H9 (cell line): ENCODE data around the gene ARRDC2. TPM values are rescaled to one million over a fixed set of nuclear protein-coding genes. Genes with fewer than 3 reads are reported as not detected.
A peak's percentile ranks its signal among the peaks of the same experiment; 100 is the strongest.

Experiments used
- DNase-seq: peaks from one replicate; pipeline ENCODE4 v3.0.0-alpha.2; 2017
- H2AFZ ChIP-seq: one replicate; pipeline ENCODE4 v1.6.1; 2013; ENCODE audit warnings: mild to moderate bottlenecking, low read length, control low read depth, moderate library complexity
- H2AK5ac ChIP-seq: 2 replicates; pipeline ENCODE4 v1.6.1; 2013; ENCODE audit warnings: low read length, control low read depth, mixed read lengths; ENCODE audit not compliant: insufficient read length
- H2BK120ac ChIP-seq: one replicate; pipeline ENCODE4 v1.6.1; 2013; ENCODE audit warnings: low read depth, mild to moderate bottlenecking, low read length, control low read depth, inconsistent platforms; ENCODE audit not compliant: poor library complexity, severe bottlenecking
- H2BK12ac ChIP-seq: 2 replicates; pipeline ENCODE4 v1.6.1; 2013; ENCODE audit warnings: low read length, control low read depth, mixed read lengths, low read depth; ENCODE audit not compliant: insufficient read length
- H2BK15ac ChIP-seq: 2 replicates; pipeline ENCODE4 v1.6.1; 2013; ENCODE audit warnings: low read depth, low read length, control low read depth
- H2BK20ac ChIP-seq: one replicate; pipeline ENCODE4 v1.6.1; 2013; ENCODE audit warnings: low read depth, mild to moderate bottlenecking, low read length, control low read depth, inconsistent platforms; ENCODE audit not compliant: poor library complexity, severe bottlenecking
- H2BK5ac ChIP-seq: 2 replicates; pipeline ENCODE4 v1.6.1; 2013; ENCODE audit warnings: low read length, control low read depth, mixed read lengths; ENCODE audit not compliant: insufficient read length
- H3K14ac ChIP-seq: 2 replicates; pipeline ENCODE4 v1.6.1; 2013; ENCODE audit warnings: low read length, control low read depth; ENCODE audit not compliant: insufficient read depth
- H3K18ac ChIP-seq: 2 replicates; pipeline ENCODE4 v1.6.1; 2013; ENCODE audit warnings: low read depth, mild to moderate bottlenecking, mixed read lengths, low read length, control low read depth; ENCODE audit not compliant: insufficient read length
- H3K23ac ChIP-seq: 2 replicates; pipeline ENCODE4 v1.6.1; 2013; ENCODE audit warnings: low read length, control low read depth, mixed read lengths, low read depth; ENCODE audit not compliant: insufficient read length
- H3K23me2 ChIP-seq: 2 replicates; pipeline ENCODE4 v1.6.1; 2013; ENCODE audit warnings: low read depth, mild to moderate bottlenecking, mixed read lengths, low read length, control low read depth; ENCODE audit not compliant: insufficient read length, poor library complexity, severe bottlenecking
- H3K27ac ChIP-seq: 2 replicates; pipeline ENCODE4 v1.5.1; 2013; ENCODE audit warnings: low read length, control low read depth, mixed read lengths, low read depth; ENCODE audit not compliant: insufficient read length
- H3K27me3 ChIP-seq: 2 replicates; pipeline ENCODE4 v1.6.1; 2013; ENCODE audit warnings: low read length, control low read depth, inconsistent platforms; ENCODE audit not compliant: insufficient read depth
- H3K4ac ChIP-seq: 2 replicates; pipeline ENCODE4 v1.6.1; 2013; ENCODE audit warnings: low read depth, mild to moderate bottlenecking, control low read depth, inconsistent platforms, low read length, moderate library complexity
- H3K4me1 ChIP-seq: 2 replicates; pipeline ENCODE4 v1.6.1; 2013; ENCODE audit warnings: low read length, control low read depth, inconsistent platforms; ENCODE audit not compliant: insufficient read depth
- H3K4me2 ChIP-seq: 2 replicates; pipeline ENCODE4 v1.6.1; 2013; ENCODE audit warnings: low read length, control low read depth, mixed read lengths; ENCODE audit not compliant: insufficient read length, insufficient read depth
- H3K56ac ChIP-seq: 2 replicates; pipeline ENCODE4 v1.6.1; 2013; ENCODE audit warnings: low read depth, mild to moderate bottlenecking, mixed read lengths, low read length, control low read depth; ENCODE audit not compliant: insufficient read length
- H3K79me1 ChIP-seq: 2 replicates; pipeline ENCODE4 v1.6.1; 2013; ENCODE audit warnings: low read depth, mild to moderate bottlenecking, moderate library complexity, low read length, control low read depth, inconsistent platforms; ENCODE audit not compliant: insufficient read depth, poor library complexity, severe bottlenecking
- H3K79me2 ChIP-seq: 2 replicates; pipeline ENCODE4 v1.6.1; 2013; ENCODE audit warnings: low read length, control low read depth, inconsistent platforms; ENCODE audit not compliant: insufficient read depth
- H3K9ac ChIP-seq: 2 replicates; pipeline ENCODE4 v1.6.1; 2013; ENCODE audit warnings: low read length, control low read depth, mixed read lengths; ENCODE audit not compliant: insufficient read length; ENCODE audit errors: extremely low read depth
- H3K9me3 ChIP-seq: one replicate; pipeline ENCODE4 v1.6.1; 2013; ENCODE audit warnings: low read depth, low read length, inconsistent platforms; ENCODE audit not compliant: control insufficient read depth
- H3T11ph ChIP-seq: one replicate; pipeline ENCODE4 v1.6.1; 2013; ENCODE audit warnings: mild to moderate bottlenecking, low read length, control low read depth, inconsistent platforms
- H4K20me1 ChIP-seq: one replicate; pipeline ENCODE4 v1.6.1; 2013; ENCODE audit not compliant: control insufficient read depth, insufficient read length, insufficient read depth
- H4K5ac ChIP-seq: 2 replicates; pipeline ENCODE4 v1.6.1; 2013; ENCODE audit warnings: low read depth, mild to moderate bottlenecking, mixed read lengths, low read length, control low read depth; ENCODE audit not compliant: insufficient read length
- H4K8ac ChIP-seq: replicated peaks from 2 replicates; pipeline ENCODE4 v1.6.1; 2013; ENCODE audit warnings: low read length, control low read depth, mixed read lengths, low read depth; ENCODE audit not compliant: insufficient read length
- H4K91ac ChIP-seq: 2 replicates; pipeline ENCODE4 v1.6.1; 2013; ENCODE audit warnings: low read depth, mild to moderate bottlenecking, moderate library complexity, mixed read lengths, low read length, control low read depth; ENCODE audit not compliant: insufficient read length
- H3K27ac Mint-ChIP-seq, 3 experiments: 2 replicates in 2 of 3; 3 replicates in 1 of 3; pipeline ENCODE4 v1.8.0; 2020 to 2021; ENCODE audit warnings: mixed read lengths in 3 of 3, mild to moderate bottlenecking in 1 of 3, moderate library complexity in 1 of 3
- H3K27me3 Mint-ChIP-seq: 2 replicates; pipeline ENCODE4 v1.8.0; 2021; ENCODE audit warnings: low read depth, mild to moderate bottlenecking, moderate library complexity, mixed read lengths
- H3K36me3 Mint-ChIP-seq, 3 experiments: 2 replicates in 2 of 3; 3 replicates in 1 of 3; pipeline ENCODE4 v1.8.0; 2020 to 2021; ENCODE audit warnings: low read depth in 3 of 3, mixed read lengths in 3 of 3; ENCODE audit not compliant: insufficient read depth in 1 of 3
- H3K4me1 Mint-ChIP-seq, 2 experiments: 2 replicates each; pipeline ENCODE4 v1.8.0; 2020; ENCODE audit warnings: mixed read lengths in 2 of 2
- H3K4me3 Mint-ChIP-seq, 2 experiments: 2 replicates in 1 of 2; 3 replicates in 1 of 2; pipeline ENCODE4 v1.8.0; 2020 to 2021; ENCODE audit warnings: mild to moderate bottlenecking in 2 of 2, mixed read lengths in 2 of 2, moderate library complexity in 1 of 2
- H3K9me3 Mint-ChIP-seq, 2 experiments: 2 replicates in 1 of 2; 3 replicates in 1 of 2; pipeline ENCODE4 v1.8.0; 2020; ENCODE audit warnings: mild to moderate bottlenecking in 2 of 2, mixed read lengths in 2 of 2, moderate library complexity in 1 of 2
- CTCF ChIP-seq: fragments of 200-600 bp; sonication (generic); conservative IDR thresholded peaks from 3 replicates; pipeline ENCODE4 v1.8.0; 2021; ENCODE audit warnings: antibody characterized with exemption, mild to moderate bottlenecking
- WGBS: extraction: QIAGEN DNeasy Blood & Tissue Kit; methylation state at CpG from one replicate; pipeline ENCODE4 v1.1.7; 2013; ENCODE audit warnings: missing lambda C conversion rate, low lambda C conversion rate, mixed read lengths; ENCODE audit not compliant: insufficient read length; ENCODE audit errors: extremely low coverage; 5-methylcytosine and 5-hydroxymethylcytosine counted together
- long read RNA-seq: library from polyadenylated mRNA; unstranded; transcript quantifications from one replicate; pipeline ENCODE4 v2.0.0, GENCODE V29; 2020
- total RNA-seq: library from RNA; stranded (reverse); gene quantifications from 2 replicates; pipeline ENCODE4 v1.2.1, GENCODE V29; 2021

The ARRDC2 gene
- 9.5 and 10.5 TPM in 2 replicates for total RNA-seq
- long read RNA-seq, partial matches to known transcripts: 2 of 9 reads
- long read RNA-seq, other reads (novel, unspliced or antisense): 3 of 9 reads

DNA sequence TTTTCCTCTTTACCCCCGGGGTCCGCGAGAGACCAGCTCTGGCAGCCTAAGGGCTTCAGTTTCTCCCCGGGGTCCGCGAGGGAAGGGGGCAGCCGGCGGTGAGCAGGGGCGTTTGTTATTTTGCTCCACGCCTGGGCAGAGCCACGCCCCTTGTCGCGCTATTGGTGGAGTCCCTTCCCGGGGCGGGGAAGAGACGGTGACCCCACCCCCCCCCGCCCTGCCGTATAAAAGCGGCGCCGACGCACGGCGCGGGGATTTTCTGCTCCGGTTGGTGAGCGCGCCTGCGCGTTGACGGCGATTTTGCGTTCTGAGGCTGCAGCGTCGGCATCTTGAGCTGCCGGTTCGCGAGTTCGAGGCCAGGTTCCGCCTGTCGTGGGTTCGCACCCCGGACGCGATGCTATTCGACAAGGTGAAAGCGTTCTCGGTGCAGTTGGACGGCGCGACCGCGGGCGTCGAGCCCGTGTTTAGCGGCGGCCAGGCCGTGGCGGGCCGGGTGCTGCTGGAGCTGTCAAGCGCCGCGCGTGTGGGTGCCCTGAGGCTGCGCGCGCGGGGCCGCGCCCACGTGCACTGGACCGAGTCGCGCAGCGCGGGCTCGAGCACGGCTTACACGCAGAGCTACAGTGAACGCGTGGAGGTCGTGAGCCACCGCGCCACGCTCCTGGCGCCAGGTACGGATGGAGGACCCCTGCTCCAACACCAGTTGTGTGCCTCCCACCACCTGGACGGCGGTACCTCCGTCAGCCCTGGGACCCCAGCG is at the start of gene ARRDC2:
Gene ARRDC2 (plus strand): TSS at position 254 of the 757 bp plus-strand sequence. CDS start 141 bp downstream, at position 395.
- no peak within 1 kb of the TSS for H4K5ac ChIP-seq
- H2BK5ac ChIP-seq: no peak within 1 kb of the TSS
- H3K79me2 ChIP-seq: no peaks in the 10 kb centered on the region
- WGBS: no CpG with 5 or more reads among the region's 92 CpGs
- H4K20me1 ChIP-seq: no peaks in the 10 kb centered on the region
- no peaks in the 10 kb centered on the region for H3K79me1 ChIP-seq
- H3K27me3 ChIP-seq: no peaks in the 10 kb centered on the region
- peak within 1 kb of the TSS; percentile 87 for H3K4me2 ChIP-seq
- H3K27me3 Mint-ChIP-seq: peaks cover 3% of the 10 kb centered on the region
- H3K18ac ChIP-seq: peak within 1 kb of the TSS; percentile 25
- H3K4me3 Mint-ChIP-seq: peak within 1 kb of the TSS; percentile 78 to 96
- H2AFZ ChIP-seq: no peak within 1 kb of the TSS
- no peak within 1 kb of the TSS for H3K14ac ChIP-seq
- no peak within 1 kb of the TSS for H3K4ac ChIP-seq
- peaks cover 2 to 17% (median 9%) of the 10 kb centered on the region in 3 experiments for H3K36me3 Mint-ChIP-seq
- peak within 1 kb of the TSS in 2 of 3 experiments; percentile 49 to 96; a peak in 1 of 7 replicates for H3K27ac Mint-ChIP-seq
- H3K4me1 Mint-ChIP-seq: peaks cover 4 to 9% of the 10 kb centered on the region in 2 experiments
- DNase-seq: peak; percentile 93
- H3K27ac ChIP-seq: no peak within 1 kb of the TSS
- TF ChIP-seq CTCF: no peak
- no peak within 1 kb of the TSS for H2BK20ac ChIP-seq
- H3K56ac ChIP-seq: no peak within 1 kb of the TSS
- peaks cover 3 to 6% of the 10 kb centered on the region in 2 experiments for H3K9me3 Mint-ChIP-seq
- no peak within 1 kb of the TSS for H2BK12ac ChIP-seq
- no peak within 1 kb of the TSS for H4K91ac ChIP-seq
- no peak within 1 kb of the TSS for H2BK15ac ChIP-seq
- no peaks in the 10 kb centered on the region for H3K4me1 ChIP-seq
- peak within 1 kb of the TSS; percentile 25 for H3K9ac ChIP-seq
- H2BK120ac ChIP-seq: no peak within 1 kb of the TSS
- H4K8ac ChIP-seq: no peak within 1 kb of the TSS
- no peak within 1 kb of the TSS for H2AK5ac ChIP-seq
- peaks cover 8% of the 10 kb centered on the region for H3K23me2 ChIP-seq
- no peak within 1 kb of the TSS for H3T11ph ChIP-seq
- H3K9me3 ChIP-seq: no peaks in the 10 kb centered on the region
- H3K23ac ChIP-seq: no peak within 1 kb of the TSS
